ENCODE results near the gene LHB.

GRCh38 chr19:48977061-48977460 lies 39.8 kb downstream of the LHB start:
- TF ChIP-seq CTCF (IDR thresholded peaks at IDR 0.05) (no peak), EZH2 (IDR thresholded peaks at IDR 0.05; ENCODE audit: borderline replicate concordance, insufficient read depth, low read depth, low read length, poor library complexity, severe bottlenecking) (no peak)

Data from B cell (primary cell).